Smooth muscle cell (in vitro differentiated cells): Measurements from ENCODE around the gene DDX41. TPM values are rescaled to one million over a fixed set of nuclear protein-coding genes. Genes with fewer than 3 reads are reported as not detected.

Source experiments
- DNase-seq: peaks from one replicate; lab custom pipeline; 2025; ENCODE audit not compliant: unreplicated experiment; lab: John Stamatoyannopoulos, UW
- H2AFZ ChIP-seq: fragments of 200-600 bp; sonication (generic); 2 replicates; pipeline ENCODE4 v1.6.0; 2016; ENCODE audit warnings: antibody characterized with exemption, low read depth, mild to moderate bottlenecking
- H3F3A ChIP-seq: fragments of 200-600 bp; sonication (generic); 2 replicates; pipeline ENCODE4 v1.6.0; 2017; ENCODE audit warnings: antibody characterized with exemption, low read depth
- H3K27ac ChIP-seq: fragments of 200-600 bp; sonication (generic); 2 replicates; pipeline ENCODE4 v1.5.1; 2016; ENCODE audit warnings: low read depth, mild to moderate bottlenecking
- H3K27me3 ChIP-seq: fragments of 200-600 bp; sonication (generic); 2 replicates; pipeline ENCODE4 v1.6.1; 2016; ENCODE audit warnings: low read depth, mild to moderate bottlenecking
- H3K36me3 ChIP-seq: fragments of 200-600 bp; sonication (generic); 2 replicates; pipeline ENCODE4 v1.5.1; 2016; ENCODE audit warnings: low read depth
- H3K4me1 ChIP-seq: fragments of 200-600 bp; sonication (generic); 2 replicates; pipeline ENCODE4 v1.5.1; 2016; ENCODE audit warnings: low read depth
- H3K4me2 ChIP-seq: fragments of 200-600 bp; sonication (generic); 2 replicates; pipeline ENCODE4 v1.6.0; 2016; ENCODE audit warnings: mild to moderate bottlenecking
- H3K4me3 ChIP-seq: fragments of 200-600 bp; sonication (generic); 2 replicates; pipeline ENCODE4 v1.5.1; 2016; ENCODE audit warnings: mild to moderate bottlenecking
- H3K79me2 ChIP-seq: fragments of 200-600 bp; sonication (generic); 2 replicates; pipeline ENCODE4 v1.6.0; 2016; ENCODE audit warnings: low read depth, mild to moderate bottlenecking
- H3K9ac ChIP-seq: fragments of 200-600 bp; sonication (generic); 2 replicates; pipeline ENCODE4 v1.6.0; 2016; ENCODE audit warnings: low read depth
- H3K9me3 ChIP-seq: fragments of 200-600 bp; sonication (generic); replicated peaks from 2 replicates; pipeline ENCODE4 v1.5.1; 2016; ENCODE audit warnings: low read depth
- H4K20me1 ChIP-seq: fragments of 200-600 bp; sonication (generic); 2 replicates; pipeline ENCODE4 v1.6.0; 2016; ENCODE audit warnings: low read depth
- CTCF ChIP-seq: fragments of 200-600 bp; sonication (generic); IDR thresholded peaks from 2 replicates; pipeline ENCODE4 v1.5.1; 2017; ENCODE audit warnings: borderline replicate concordance, mild to moderate bottlenecking, antibody characterized with exemption; ENCODE audit not compliant: insufficient read depth, poor library complexity, severe bottlenecking
- WGBS: methylation state at CpG from one replicate; pipeline ENCODE4 v1.1.7; 2016; ENCODE audit warnings: low lambda C conversion rate; 5-methylcytosine and 5-hydroxymethylcytosine counted together
- polyA plus RNA-seq: library from polyadenylated mRNA; unstranded; fragments of >200 nt; fragmentation: Nextera tagmentation; extraction: Ambion mirVana; gene quantifications from 2 replicates; pipeline ENCODE4 v1.2.1, GENCODE V29; 2016
- total RNA-seq: library from RNA; depleted of rRNA; stranded (reverse); fragments of >200 nt; gene quantifications from 2 replicates; pipeline ENCODE4 v1.2.3, GENCODE V29; 2014

The DDX41 gene
- total and polyA plus RNA-seq, 2 experiments from 2014 or later = 72.5 to 90.0 TPM

GRCh38 chr5:177504086-177505056, 12.4 kb downstream of the DDX41 start:
- no peak overlapping the region for H3K4me3 ChIP-seq
- WGBS = 97% methylated on average over 39 of the region's 47 CpGs
- H3K4me2 ChIP-seq = no peak overlapping the region
- DNase-seq = no peak
- H3K36me3 ChIP-seq = no peaks in the 10 kb centered on the region
- no peaks in the 10 kb centered on the region for H3K9me3 ChIP-seq
- peaks cover 4% of the 10 kb centered on the region for H3F3A ChIP-seq
- no peak overlapping the region for H2AFZ ChIP-seq
- no peaks in the 10 kb centered on the region for H3K79me2 ChIP-seq
- no peak overlapping the region for H3K9ac ChIP-seq
- H3K4me1 ChIP-seq = peaks cover 11% of the 10 kb centered on the region
- no peaks in the 10 kb centered on the region for H4K20me1 ChIP-seq
- TF ChIP-seq CTCF = no peak
- no peaks in the 10 kb centered on the region for H3K27me3 ChIP-seq
- H3K27ac ChIP-seq = no peak overlapping the region

- H3K79me2 ChIP-seq = no peaks in the 10 kb centered on the region
Observed at GRCh38 chr5:177503351-177504085, 13.2 kb downstream of the DDX41 start.

GRCh38 chr5:177502886-177503285, 13.9 kb downstream of the DDX41 start:
- TF ChIP-seq CTCF = no peak
- Histone ChIP-seq H2AFZ (no peak overlapping the region), H3K9ac (no peak overlapping the region), H3K4me2 (no peak overlapping the region), H3K79me2 (no peaks in the 10 kb centered on the region), H3K27ac (no peak overlapping the region), H3K36me3 (no peaks in the 10 kb centered on the region), H3K4me1 (peaks cover 11% of the 10 kb centered on the region), H3K27me3 (no peaks in the 10 kb centered on the region), H3K9me3 (no peaks in the 10 kb centered on the region), H4K20me1 (no peaks in the 10 kb centered on the region), H3F3A (peaks cover 4% of the 10 kb centered on the region), H3K4me3 (no peak overlapping the region)
- DNase-seq = no peak
- 85% methylated on average over 16 of the region's 16 CpGs for WGBS

More at GRCh38 chr5:177503351-177504085, 13.2 kb downstream of the DDX41 start:
- Histone ChIP-seq H3K4me3 (no peak overlapping the region), H3K27ac (no peak overlapping the region), H2AFZ (no peak overlapping the region), H3K36me3 (no peaks in the 10 kb centered on the region), H3K4me1 (peaks cover 11% of the 10 kb centered on the region), H3K4me2 (no peak overlapping the region), H3K9ac (no peak overlapping the region), H3K9me3 (no peaks in the 10 kb centered on the region), H4K20me1 (no peaks in the 10 kb centered on the region), H3F3A (peaks cover 4% of the 10 kb centered on the region), H3K27me3 (no peaks in the 10 kb centered on the region)
- 92% methylated on average over 24 of the region's 24 CpGs for WGBS
- no peak for DNase-seq
- no peak for TF ChIP-seq CTCF
